HG03097 (cell line): Measurements from ENCODE around the gene UBIAD1.
"Not testable (repeated sequence)": the region's sequence is repeated elsewhere in the genome, so short reads cannot be mapped to it uniquely, and the experiment has no call there.

Experiments
- ATAC-seq: cut with Tn5 transposase; IDR thresholded peaks from one replicate; pipeline ENCODE4 v1.9.1; 2021; ENCODE audit not compliant: unreplicated experiment, low FRiP score

UBIAD1 gene

GRCh38 chr1:11272832-11273594 is at the start of gene UBIAD1:
Gene UBIAD1 (plus strand): TSS chr1:11273198. CDS start chr1:11273532, 334 bp downstream.
- ATAC-seq = peak; percentile 77

GRCh38 chr1:11227106-11228077 is 45.6 kb upstream of the UBIAD1 start:
- ATAC-seq = no peak

GRCh38 chr1:11229203-11229602 is 43.8 kb upstream of the UBIAD1 start:
- ATAC-seq = no peak

- no peak for ATAC-seq
Measured at GRCh38 chr1:11233208-11233607, 39.8 kb upstream of the UBIAD1 start.

GRCh38 chr1:11237356-11237755 is 35.6 kb upstream of the UBIAD1 start:
- ATAC-seq = no peak

GRCh38 chr1:11238311-11238710 is 34.7 kb upstream of the UBIAD1 start:
- ATAC-seq = no peak

GRCh38 chr1:11245248-11245647 is 27.8 kb upstream of the UBIAD1 start:
- no peak for ATAC-seq

GRCh38 chr1:11245904-11246719 is 26.9 kb upstream of the UBIAD1 start:
- no peak for ATAC-seq

- ATAC-seq = no peak
Measured at GRCh38 chr1:11248169-11248568, 24.8 kb upstream of the UBIAD1 start.

GRCh38 chr1:11252538-11252937 is 20.5 kb upstream of the UBIAD1 start:
- no peak for ATAC-seq

- ATAC-seq = no peak
Measured at GRCh38 chr1:11253226-11253625, 19.8 kb upstream of the UBIAD1 start.

GRCh38 chr1:11256299-11256698 is 16.7 kb upstream of the UBIAD1 start:
- ATAC-seq = no peak

- ATAC-seq = peak; percentile 96
Measured at GRCh38 chr1:11262171-11263049, 10.6 kb upstream of the UBIAD1 start, which contains the start of gene MTOR. Gene MTOR (minus strand): TSS chr1:11262551. CDS start chr1:11259409, 3,142 bp downstream.

GRCh38 chr1:11266268-11267074 is 6.5 kb upstream of the UBIAD1 start:
- ATAC-seq = no peak

- ATAC-seq = not testable (repeated sequence)
Measured at GRCh38 chr1:11267350-11268337, 5.4 kb upstream of the UBIAD1 start.

GRCh38 chr1:11272544-11272831 is 510 bp upstream of the UBIAD1 start:
- no peak for ATAC-seq

- no peak for ATAC-seq
Measured at GRCh38 chr1:11273595-11274234, 717 bp downstream of the UBIAD1 start.
